Measurements from ENCODE around the gene PYGB. TPM values are rescaled to one million over a fixed set of nuclear protein-coding genes. Genes with fewer than 3 reads are reported as not detected.

PYGB gene
- total RNA-seq, 1 experiment from 2014 or later = 220 TPM

GRCh38 chr20:25244976-25245375, 2.9 kb upstream of the PYGB start:
- ATAC-seq = no peak
- POLR2A ChIA-PET = no interaction called here
- no TSS peak for BruUV-seq (replicated peaks)

GRCh38 chr20:25245461-25245860, 2.4 kb upstream of the PYGB start:
- H3K27ac ChIP-seq (ENCODE audit: low read length) = peak overlapping the region; percentile 95
- POLR2A ChIA-PET = no interaction called here
- CTCF ChIA-PET = interaction anchor here (1.2 kb wide), 1 partner anchor 22 kb away, joined by 5 read pairs; no protein-coding TSS in a partner anchor
- in situ Hi-C loops (cut with HindIII; ENCODE audit: low pct_unique_long_range_greater_than_20kb, low sequenced_read_pairs) = no loop called here
- H3K9me3 ChIP-seq (ENCODE audit: control insufficient read depth, insufficient read depth, low read depth, low read length) = no peaks in the 10 kb centered on the region; the same call in 1 of the 2 replicates
- no peak overlapping the region for H3K4me3 ChIP-seq (ENCODE audit: low read depth in 2 of 2, low read length in 2 of 2)
- ATAC-seq (no peak), DNase-seq (ENCODE audit: low read depth, low spot score) (no peak)
- no TSS peak for BruUV-seq (replicated peaks)
- peaks cover 29% of the 10 kb centered on the region for H3K4me1 ChIP-seq (ENCODE audit: control insufficient read depth, insufficient read depth, low read length)
- H3K36me3 ChIP-seq (ENCODE audit: control insufficient read depth, insufficient read depth, low read length) = peaks cover 2% of the 10 kb centered on the region; the same call in 1 of the 2 replicates
- no peaks in the 10 kb centered on the region for H3K27me3 ChIP-seq (ENCODE audit: control insufficient read depth, insufficient read depth, low read length)
- intact Hi-C loops (cut with micrococcal nuclease; ENCODE audit: unreplicated experiment) = no loop called here
- TF ChIP-seq SIN3A (IDR thresholded peaks at IDR 0.05; ENCODE audit: borderline replicate concordance, insufficient read depth, low read depth, low read length) (no peak), POLR2AphosphoS5 (IDR thresholded peaks at IDR 0.05; ENCODE audit: low read depth, low read length) (no peak), TCF7L2 (IDR thresholded peaks at IDR 0.05; ENCODE audit: low read depth, low read length) (no peak)
- TF ChIP-seq, protein P1, sequence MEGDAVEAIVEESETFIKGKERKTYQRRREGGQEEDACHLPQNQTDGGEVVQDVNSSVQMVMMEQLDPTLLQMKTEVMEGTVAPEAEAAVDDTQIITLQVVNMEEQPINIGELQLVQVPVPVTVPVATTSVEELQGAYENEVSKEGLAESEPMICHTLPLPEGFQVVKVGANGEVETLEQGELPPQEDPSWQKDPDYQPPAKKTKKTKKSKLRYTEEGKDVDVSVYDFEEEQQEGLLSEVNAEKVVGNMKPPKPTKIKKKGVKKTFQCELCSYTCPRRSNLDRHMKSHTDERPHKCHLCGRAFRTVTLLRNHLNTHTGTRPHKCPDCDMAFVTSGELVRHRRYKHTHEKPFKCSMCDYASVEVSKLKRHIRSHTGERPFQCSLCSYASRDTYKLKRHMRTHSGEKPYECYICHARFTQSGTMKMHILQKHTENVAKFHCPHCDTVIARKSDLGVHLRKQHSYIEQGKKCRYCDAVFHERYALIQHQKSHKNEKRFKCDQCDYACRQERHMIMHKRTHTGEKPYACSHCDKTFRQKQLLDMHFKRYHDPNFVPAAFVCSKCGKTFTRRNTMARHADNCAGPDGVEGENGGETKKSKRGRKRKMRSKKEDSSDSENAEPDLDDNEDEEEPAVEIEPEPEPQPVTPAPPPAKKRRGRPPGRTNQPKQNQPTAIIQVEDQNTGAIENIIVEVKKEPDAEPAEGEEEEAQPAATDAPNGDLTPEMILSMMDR (IDR thresholded peaks at IDR 0.05) = no peak
- TF ChIP-seq, protein P2, sequence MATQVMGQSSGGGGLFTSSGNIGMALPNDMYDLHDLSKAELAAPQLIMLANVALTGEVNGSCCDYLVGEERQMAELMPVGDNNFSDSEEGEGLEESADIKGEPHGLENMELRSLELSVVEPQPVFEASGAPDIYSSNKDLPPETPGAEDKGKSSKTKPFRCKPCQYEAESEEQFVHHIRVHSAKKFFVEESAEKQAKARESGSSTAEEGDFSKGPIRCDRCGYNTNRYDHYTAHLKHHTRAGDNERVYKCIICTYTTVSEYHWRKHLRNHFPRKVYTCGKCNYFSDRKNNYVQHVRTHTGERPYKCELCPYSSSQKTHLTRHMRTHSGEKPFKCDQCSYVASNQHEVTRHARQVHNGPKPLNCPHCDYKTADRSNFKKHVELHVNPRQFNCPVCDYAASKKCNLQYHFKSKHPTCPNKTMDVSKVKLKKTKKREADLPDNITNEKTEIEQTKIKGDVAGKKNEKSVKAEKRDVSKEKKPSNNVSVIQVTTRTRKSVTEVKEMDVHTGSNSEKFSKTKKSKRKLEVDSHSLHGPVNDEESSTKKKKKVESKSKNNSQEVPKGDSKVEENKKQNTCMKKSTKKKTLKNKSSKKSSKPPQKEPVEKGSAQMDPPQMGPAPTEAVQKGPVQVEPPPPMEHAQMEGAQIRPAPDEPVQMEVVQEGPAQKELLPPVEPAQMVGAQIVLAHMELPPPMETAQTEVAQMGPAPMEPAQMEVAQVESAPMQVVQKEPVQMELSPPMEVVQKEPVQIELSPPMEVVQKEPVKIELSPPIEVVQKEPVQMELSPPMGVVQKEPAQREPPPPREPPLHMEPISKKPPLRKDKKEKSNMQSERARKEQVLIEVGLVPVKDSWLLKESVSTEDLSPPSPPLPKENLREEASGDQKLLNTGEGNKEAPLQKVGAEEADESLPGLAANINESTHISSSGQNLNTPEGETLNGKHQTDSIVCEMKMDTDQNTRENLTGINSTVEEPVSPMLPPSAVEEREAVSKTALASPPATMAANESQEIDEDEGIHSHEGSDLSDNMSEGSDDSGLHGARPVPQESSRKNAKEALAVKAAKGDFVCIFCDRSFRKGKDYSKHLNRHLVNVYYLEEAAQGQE (IDR thresholded peaks at IDR 0.05; ENCODE audit: insufficient read depth in 1 of 2, low read depth in 2 of 2, low read length in 1 of 2) = no peak

More at GRCh38 chr20:25244976-25245375, 2.9 kb upstream of the PYGB start:
- Histone ChIP-seq H3K4me3 (ENCODE audit: low read depth in 2 of 2, low read length in 2 of 2) (no peak overlapping the region), H3K9me3 (ENCODE audit: control insufficient read depth, insufficient read depth, low read depth, low read length) (no peaks in the 10 kb centered on the region; the same call in 1 of the 2 replicates), H3K27me3 (ENCODE audit: control insufficient read depth, insufficient read depth, low read length) (no peaks in the 10 kb centered on the region), H3K36me3 (ENCODE audit: control insufficient read depth, insufficient read depth, low read length) (peaks cover 2% of the 10 kb centered on the region; the same call in 1 of the 2 replicates), H3K4me1 (ENCODE audit: control insufficient read depth, insufficient read depth, low read length) (peaks cover 30% of the 10 kb centered on the region), H3K27ac (ENCODE audit: low read length) (peak overlapping the region; percentile 95)
- in situ Hi-C loops (cut with HindIII; ENCODE audit: low pct_unique_long_range_greater_than_20kb, low sequenced_read_pairs) = no loop called here
- CTCF ChIA-PET = no interaction called here
- no peak for DNase-seq (ENCODE audit: low read depth, low spot score)
- intact Hi-C loops (cut with micrococcal nuclease; ENCODE audit: unreplicated experiment) = no loop called here
- TF ChIP-seq SIN3A (IDR thresholded peaks at IDR 0.05; ENCODE audit: borderline replicate concordance, insufficient read depth, low read depth, low read length) (no peak), POLR2AphosphoS5 (IDR thresholded peaks at IDR 0.05; ENCODE audit: low read depth, low read length) (no peak), TCF7L2 (IDR thresholded peaks at IDR 0.05; ENCODE audit: low read depth, low read length) (no peak)
- TF ChIP-seq, protein P2 (IDR thresholded peaks at IDR 0.05; ENCODE audit: insufficient read depth in 1 of 2, low read depth in 2 of 2, low read length in 1 of 2) = no peak
- TF ChIP-seq, protein P1 (IDR thresholded peaks at IDR 0.05) = no peak

Measured in Panc1 (cell line).